ENCODE data around the gene CSNK1E. TPM values are rescaled to one million over a fixed set of nuclear protein-coding genes. Genes with fewer than 3 reads are reported as not detected.

CSNK1E gene
- total and polyA plus RNA-seq, 2 donors from 2014 or later = 33.6 to 101 TPM

GRCh38 chr22:38255697-38256096 lies 61.5 kb downstream of the CSNK1E start:
- DNase-seq (no peak), FAIRE-seq (no peak)
- intact Hi-C loops (cut with DNase I) = no loop called here
- Histone ChIP-seq H3K9ac (ENCODE audit: low read length in 3 of 3) (no peak overlapping the region), H3K9me3 (ENCODE audit: control insufficient read depth in 2 of 3, insufficient read depth in 1 of 3, low read length in 3 of 3) (no peaks in the 10 kb centered on the region), H3K27me3 (ENCODE audit: control insufficient read depth, insufficient read depth, low read length) (no peaks in the 10 kb centered on the region), H3K4me1 (ENCODE audit: control insufficient read depth in 2 of 3, insufficient read depth in 2 of 3, low read depth in 1 of 3, low read length in 3 of 3) (peaks cover under 1 to 4% (median 3%) of the 10 kb centered on the region in 3 donors), H3K4me3 (ENCODE audit: low read length in 3 of 3) (no peak overlapping the region), H3K27ac (ENCODE audit: low read depth in 2 of 2, low read length in 2 of 2) (no peak overlapping the region), H3K36me3 (ENCODE audit: control insufficient read depth in 2 of 3, insufficient read depth in 3 of 3, low read length in 3 of 3) (no peaks in the 10 kb centered on the region)
- TF ChIP-seq CTCF (IDR thresholded peaks at IDR 0.05; ENCODE audit: borderline replicate concordance, extremely low read depth, insufficient read depth) = no peak

- Histone ChIP-seq H3K4me1 (ENCODE audit: control insufficient read depth in 2 of 3, insufficient read depth in 2 of 3, low read depth in 1 of 3, low read length in 3 of 3) (no peaks in the 10 kb centered on the region), H3K27me3 (ENCODE audit: control insufficient read depth, insufficient read depth, low read length) (no peaks in the 10 kb centered on the region), H3K27ac (ENCODE audit: low read depth in 2 of 2, low read length in 2 of 2) (no peak overlapping the region), H3K9ac (ENCODE audit: low read length in 3 of 3) (no peak overlapping the region), H3K9me3 (ENCODE audit: control insufficient read depth in 2 of 3, insufficient read depth in 1 of 3, low read length in 3 of 3) (no peaks in the 10 kb centered on the region), H3K36me3 (ENCODE audit: control insufficient read depth in 2 of 3, insufficient read depth in 3 of 3, low read length in 3 of 3) (peaks cover 3 to 10% (median 7%) of the 10 kb centered on the region in 3 donors), H3K4me3 (ENCODE audit: low read length in 3 of 3) (no peak overlapping the region)
- intact Hi-C loops (cut with DNase I) = no loop called here
- FAIRE-seq (no peak), DNase-seq (no peak)
- no peak for TF ChIP-seq CTCF (IDR thresholded peaks at IDR 0.05; ENCODE audit: borderline replicate concordance, extremely low read depth, insufficient read depth)
Measured at GRCh38 chr22:38251341-38251692, 65.9 kb downstream of the CSNK1E start.

GRCh38 chr22:38250643-38251340 lies 66.4 kb downstream of the CSNK1E start:
- Histone ChIP-seq H3K4me1 (ENCODE audit: control insufficient read depth in 2 of 3, insufficient read depth in 2 of 3, low read depth in 1 of 3, low read length in 3 of 3) (no peaks in the 10 kb centered on the region), H3K36me3 (ENCODE audit: control insufficient read depth in 2 of 3, insufficient read depth in 3 of 3, low read length in 3 of 3) (peaks cover 3 to 13% (median 13%) of the 10 kb centered on the region in 3 donors), H3K27ac (ENCODE audit: low read depth in 2 of 2, low read length in 2 of 2) (no peak overlapping the region), H3K27me3 (ENCODE audit: control insufficient read depth, insufficient read depth, low read length) (no peaks in the 10 kb centered on the region), H3K4me3 (ENCODE audit: low read length in 3 of 3) (no peak overlapping the region), H3K9me3 (ENCODE audit: control insufficient read depth in 2 of 3, insufficient read depth in 1 of 3, low read length in 3 of 3) (no peaks in the 10 kb centered on the region), H3K9ac (ENCODE audit: low read length in 3 of 3) (no peak overlapping the region)
- intact Hi-C loops (cut with DNase I) = no loop called here
- FAIRE-seq (no peak), DNase-seq (no peak)
- no peak for TF ChIP-seq CTCF (IDR thresholded peaks at IDR 0.05; ENCODE audit: borderline replicate concordance, extremely low read depth, insufficient read depth)
